Measurements from ENCODE around the gene SCYGR4. TPM values are rescaled to one million over a fixed set of nuclear protein-coding genes. Genes with fewer than 3 reads are reported as not detected.
"Not testable (repeated sequence)": the region's sequence is repeated elsewhere in the genome, so short reads cannot be mapped to it uniquely, and the experiment has no call there.

The SCYGR4 gene
- total and polyA plus RNA-seq, 10 of the 15 experiments (the other 5 are each of a cell fraction or from before 2014, with no cell fraction given): 0.11 TPM; not detected in 9

DNA sequence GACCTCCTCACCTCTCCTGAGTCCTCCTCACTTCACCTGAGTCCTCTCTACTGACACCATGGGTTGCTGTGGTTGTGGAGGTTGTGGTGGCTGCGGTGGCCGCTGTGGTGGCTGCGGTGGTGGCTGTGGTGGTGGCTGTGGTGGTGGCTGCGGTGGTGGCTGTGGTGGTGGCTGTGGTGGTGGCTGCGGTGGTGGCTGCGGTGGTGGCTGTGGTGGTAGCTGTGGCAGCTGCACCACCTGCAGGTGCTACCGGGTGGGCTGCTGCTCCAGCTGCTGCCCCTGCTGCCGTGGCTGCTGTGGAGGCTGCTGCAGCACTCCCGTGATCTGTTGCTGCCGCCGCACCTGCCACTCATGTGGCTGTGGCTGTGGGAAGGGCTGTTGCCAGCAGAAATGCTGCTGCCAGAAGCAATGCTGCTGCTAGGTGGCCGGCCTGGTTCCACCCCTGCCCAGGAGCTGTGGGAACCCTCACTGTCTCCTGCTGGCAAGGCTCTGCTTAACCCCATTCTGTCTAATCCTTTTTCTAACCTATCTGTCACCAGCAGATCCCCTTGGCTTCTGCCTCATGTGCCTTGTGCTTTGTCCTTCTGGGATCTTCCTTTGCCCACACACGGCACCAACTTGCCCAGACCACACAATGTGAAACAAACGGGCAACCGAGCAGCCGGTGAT is 18.3 kb upstream of the SCYGR4 start, which contains the start of gene SCYGR2:
Gene SCYGR2 (plus strand): TSS at position 59 of the 669 bp plus-strand sequence. CDS start 0 bp downstream, at position 59.
- BruUV-seq (replicated peaks); RAD21 ChIA-PET (ENCODE audit: unreplicated experiment); ATAC-seq; H3K9ac ChIP-seq (ENCODE audit: control insufficient read depth, insufficient read depth, low read length); POLR2A ChIA-PET; H3K79me2 ChIP-seq (ENCODE audit: control insufficient read depth, insufficient read depth, low read length); CTCF ChIA-PET; FAIRE-seq; H3K4me1 ChIP-seq (ENCODE audit: control insufficient read depth, insufficient read depth, low read length); H3K36me3 ChIP-seq (ENCODE audit: control insufficient read depth in 2 of 2, insufficient read depth in 2 of 2, low read length in 1 of 2); H3K4me3 ChIP-seq; in situ Hi-C loops (cut with MboI); intact Hi-C loops (cut with micrococcal nuclease; ENCODE audit: unreplicated experiment); H3K4me2 ChIP-seq (ENCODE audit: control insufficient read depth, insufficient read depth); H3K27me3 ChIP-seq (replicated peaks in 1 of 2; ENCODE audit: control insufficient read depth in 2 of 2, insufficient read depth in 2 of 2, low read length in 1 of 2); H3K27ac ChIP-seq (ENCODE audit: control insufficient read depth, insufficient read depth); DNase-seq (ENCODE audit: low read depth, low spot score); H4K20me1 ChIP-seq (ENCODE audit: control insufficient read depth, insufficient read depth); H3K9me3 ChIP-seq (replicated peaks; ENCODE audit: control insufficient read depth, insufficient read depth, low read length); H2AFZ ChIP-seq (ENCODE audit: control insufficient read depth, low read depth, low read length): not testable (repeated sequence)
- 55% methylated on average over 16 of the region's 16 CpGs for WGBS (ENCODE audit: insufficient coverage, insufficient replicate concordance, low lambda C conversion rate, missing lambda C conversion rate)
- SMC1A ChIA-PET (ENCODE audit: uncharacterized antibody, unreplicated experiment): interaction anchor here (0.9 kb wide), 1 partner anchor 24 kb away, joined by 3 read pairs; no protein-coding TSS in a partner anchor

DNA sequence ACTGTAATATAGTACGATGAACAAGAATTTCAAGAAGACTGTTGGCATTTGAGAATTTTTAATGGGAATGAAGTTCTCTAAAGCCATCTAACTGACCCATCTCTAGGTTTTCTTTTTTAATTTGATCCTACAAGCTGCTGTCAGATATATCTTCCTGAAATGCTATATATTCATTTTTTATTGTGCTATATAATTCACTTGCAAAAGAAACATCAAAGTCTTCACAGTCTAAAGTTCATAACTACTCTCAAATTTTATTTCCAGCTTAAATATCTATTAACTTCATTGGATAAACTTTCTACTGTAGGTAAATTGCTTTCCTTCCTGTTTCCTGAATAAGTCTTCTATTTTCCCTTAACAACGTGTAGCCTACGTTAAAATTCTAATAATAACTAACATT is 14.9 kb upstream of the SCYGR4 start:
- no peak for ATAC-seq
- Histone ChIP-seq H3K27ac (ENCODE audit: control insufficient read depth, insufficient read depth) (no peak overlapping the region), H3K4me1 (ENCODE audit: control insufficient read depth, insufficient read depth, low read length) (no peaks in the 10 kb centered on the region), H3K27me3 (replicated peaks in 1 of 2; ENCODE audit: control insufficient read depth in 2 of 2, insufficient read depth in 2 of 2, low read length in 1 of 2) (no peaks in the 10 kb centered on the region), H3K4me2 (ENCODE audit: control insufficient read depth, insufficient read depth) (no peak overlapping the region), H3K9ac (ENCODE audit: control insufficient read depth, insufficient read depth, low read length) (no peak overlapping the region), H3K79me2 (ENCODE audit: control insufficient read depth, insufficient read depth, low read length) (no peaks in the 10 kb centered on the region), H2AFZ (ENCODE audit: control insufficient read depth, low read depth, low read length) (no peak overlapping the region), H3K4me3 (no peak overlapping the region), H3K9me3 (replicated peaks; ENCODE audit: control insufficient read depth, insufficient read depth, low read length) (no peaks in the 10 kb centered on the region), H4K20me1 (ENCODE audit: control insufficient read depth, insufficient read depth) (no peaks in the 10 kb centered on the region), H3K36me3 (ENCODE audit: control insufficient read depth in 2 of 2, insufficient read depth in 2 of 2, low read length in 1 of 2) (no peaks in the 10 kb centered on the region)
- RAD21 ChIA-PET (ENCODE audit: unreplicated experiment): no interaction called here
- 11% methylated on average over 3 of the region's 3 CpGs for WGBS (ENCODE audit: insufficient coverage, insufficient replicate concordance, low lambda C conversion rate, missing lambda C conversion rate)
- in situ Hi-C loops (cut with MboI) (no loop called here), intact Hi-C loops (cut with micrococcal nuclease; ENCODE audit: unreplicated experiment) (no loop called here)
- FAIRE-seq: no peak
- no TSS peak for BruUV-seq (replicated peaks)
- POLR2A ChIA-PET: no interaction called here
- DNase-seq (ENCODE audit: low read depth, low spot score): no peak
- CTCF ChIA-PET: interaction anchor here (0.7 kb wide), 1 partner anchor 12 kb away, joined by 3 read pairs; no protein-coding TSS in a partner anchor
- no peak for TF ChIP-seq RBBP5 (conservative IDR thresholded peaks at IDR 0.05)
- SMC1A ChIA-PET (ENCODE audit: uncharacterized antibody, unreplicated experiment): interaction anchor here (0.6 kb wide), 1 partner anchor 138 kb away, joined by 3 read pairs; no protein-coding TSS in a partner anchor

Data from GM12878 (cell line).